ENCODE data around the gene STXBP4. TPM values are rescaled to one million over a fixed set of nuclear protein-coding genes. Genes with fewer than 3 reads are reported as not detected.

Gene STXBP4
- polyA plus RNA-seq, 1 of the 3 experiments (the other 2 are of a cell fraction): 2.8 TPM

GRCh38 chr17:54941285-54941684 lies 27.3 kb upstream of the STXBP4 start:
- POLR2A ChIA-PET: no interaction called here
- Histone ChIP-seq H3K79me2 (ENCODE audit: insufficient read depth) (no peaks in the 10 kb centered on the region), H3K4me1 (ENCODE audit: control insufficient read depth in 1 of 2, insufficient read depth in 2 of 2, low read depth in 1 of 2, low read length in 1 of 2) (no peaks in the 10 kb centered on the region), H2AFZ (ENCODE audit: low read depth) (no peak overlapping the region), H3F3A (replicated peaks; ENCODE audit: insufficient read depth) (no peaks in the 10 kb centered on the region), H3K27ac (ENCODE audit: low read depth in 2 of 2, low read length in 1 of 2) (no peak overlapping the region), H3K9ac (no peak overlapping the region), H4K20me1 (ENCODE audit: insufficient read depth) (no peaks in the 10 kb centered on the region), H3K27me3 (ENCODE audit: insufficient read depth) (no peaks in the 10 kb centered on the region), H3K4me2 (no peak overlapping the region), H3K9me2 (no peaks in the 10 kb centered on the region), H3K9me3 (no peaks in the 10 kb centered on the region), H3K4me3 (ENCODE audit: low read depth in 2 of 2, low read length in 1 of 2) (no peak overlapping the region), H3K36me3 (replicated peaks in 1 of 2; ENCODE audit: control insufficient read depth in 1 of 2, insufficient read depth in 2 of 2, low read length in 1 of 2) (peaks cover 48 to 59% of the 10 kb centered on the region in 2 experiments)
- WGBS (ENCODE audit: low lambda C conversion rate): 97% methylated on average over 1 of the region's 1 CpG
- DNase-seq: no peak
- TF ChIP-seq USF2 (IDR thresholded peaks at IDR 0.05; ENCODE audit: borderline replicate concordance, low read depth, low read length) (no peak), ELF1 (IDR thresholded peaks at IDR 0.05) (no peak), CTCF (IDR thresholded peaks at IDR 0.05) (no peak), SIN3A (IDR thresholded peaks at IDR 0.05; ENCODE audit: borderline replicate concordance, low read depth, low read length) (no peak), ZBTB33 (IDR thresholded peaks at IDR 0.05; ENCODE audit: borderline replicate concordance, low read depth) (no peak), POLR2AphosphoS5 (IDR thresholded peaks at IDR 0.05; ENCODE audit: low read depth, low read length) (no peak), GABPA (IDR thresholded peaks at IDR 0.05; ENCODE audit: low read depth) (no peak), TEAD4 (IDR thresholded peaks at IDR 0.05; ENCODE audit: borderline replicate concordance, insufficient read depth) (no peak), GATA2 (CRISPR knock-in tag; IDR thresholded peaks at IDR 0.05) (no peak), RFX5 (IDR thresholded peaks at IDR 0.05; ENCODE audit: low read length) (no peak), FOSL2 (IDR thresholded peaks at IDR 0.05; ENCODE audit: borderline replicate concordance, low read depth) (no peak), MEF2A (IDR thresholded peaks at IDR 0.05; ENCODE audit: borderline replicate concordance, low read depth) (no peak), MAX (IDR thresholded peaks at IDR 0.05; ENCODE audit: low read depth) (no peak), TCF12 (IDR thresholded peaks at IDR 0.05) (no peak)
- CTCF ChIA-PET: no interaction called here
